Measurements from ENCODE around the gene NKAIN4.

Gene NKAIN4

DNA sequence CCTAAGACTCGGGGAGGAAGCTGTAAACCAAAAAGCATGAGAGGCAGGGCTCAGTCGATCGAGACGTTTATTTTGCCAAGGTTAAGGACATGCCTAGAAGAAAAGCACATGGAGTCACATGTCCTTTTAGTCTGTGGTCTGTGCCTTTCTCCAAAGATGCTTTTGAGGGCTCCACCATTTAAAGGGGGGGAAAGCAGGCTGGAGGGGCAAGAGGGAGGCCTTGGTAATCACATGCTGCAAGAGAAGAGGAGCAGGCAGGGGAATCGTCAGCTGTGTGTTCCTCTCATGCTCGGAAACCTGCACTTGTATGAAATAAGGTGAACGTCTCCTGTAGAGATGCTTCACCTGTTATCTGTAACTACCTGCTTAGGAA is 29.2 kb downstream of the NKAIN4 start:
- H3K79me2 ChIP-seq (ENCODE audit: control insufficient read depth, low read length) = no peaks in the 10 kb centered on the region
- H3K9me2 ChIP-seq (replicated peaks; ENCODE audit: control insufficient read depth, low read length) = no peaks in the 10 kb centered on the region
- no peaks in the 10 kb centered on the region for H3K4me1 ChIP-seq (ENCODE audit: control insufficient read depth, low read length)
- H3K36me3 ChIP-seq (ENCODE audit: control insufficient read depth, low read length) = no peaks in the 10 kb centered on the region
- H3F3A ChIP-seq (ENCODE audit: control insufficient read depth, insufficient read depth) = no peaks in the 10 kb centered on the region
- TF ChIP-seq EZH2phosphoT487 (IDR thresholded peaks at IDR 0.05; ENCODE audit: borderline replicate concordance, low read length) = no peak
- TF ChIP-seq, protein P1, sequence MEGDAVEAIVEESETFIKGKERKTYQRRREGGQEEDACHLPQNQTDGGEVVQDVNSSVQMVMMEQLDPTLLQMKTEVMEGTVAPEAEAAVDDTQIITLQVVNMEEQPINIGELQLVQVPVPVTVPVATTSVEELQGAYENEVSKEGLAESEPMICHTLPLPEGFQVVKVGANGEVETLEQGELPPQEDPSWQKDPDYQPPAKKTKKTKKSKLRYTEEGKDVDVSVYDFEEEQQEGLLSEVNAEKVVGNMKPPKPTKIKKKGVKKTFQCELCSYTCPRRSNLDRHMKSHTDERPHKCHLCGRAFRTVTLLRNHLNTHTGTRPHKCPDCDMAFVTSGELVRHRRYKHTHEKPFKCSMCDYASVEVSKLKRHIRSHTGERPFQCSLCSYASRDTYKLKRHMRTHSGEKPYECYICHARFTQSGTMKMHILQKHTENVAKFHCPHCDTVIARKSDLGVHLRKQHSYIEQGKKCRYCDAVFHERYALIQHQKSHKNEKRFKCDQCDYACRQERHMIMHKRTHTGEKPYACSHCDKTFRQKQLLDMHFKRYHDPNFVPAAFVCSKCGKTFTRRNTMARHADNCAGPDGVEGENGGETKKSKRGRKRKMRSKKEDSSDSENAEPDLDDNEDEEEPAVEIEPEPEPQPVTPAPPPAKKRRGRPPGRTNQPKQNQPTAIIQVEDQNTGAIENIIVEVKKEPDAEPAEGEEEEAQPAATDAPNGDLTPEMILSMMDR (IDR thresholded peaks at IDR 0.05; ENCODE audit: low read depth, low read length, poor library complexity, severe bottlenecking) = no peak
- H3K4me2 ChIP-seq (ENCODE audit: low read length) = no peak overlapping the region
- H4K20me1 ChIP-seq (ENCODE audit: control insufficient read depth, insufficient read depth, low read depth, low read length) = no peaks in the 10 kb centered on the region
- H3K27ac ChIP-seq (ENCODE audit: low read depth, low read length) = no peak overlapping the region
- H3K27me3 ChIP-seq (ENCODE audit: control insufficient read depth, low read length) = no peaks in the 10 kb centered on the region
- no peak overlapping the region for H3K4me3 ChIP-seq (ENCODE audit: low read length)
- no peaks in the 10 kb centered on the region for H3K9me3 ChIP-seq (ENCODE audit: control insufficient read depth, insufficient read depth, low read length)

GRCh38 chr20:63224412-63225081 is 29.7 kb downstream of the NKAIN4 start:
- Histone ChIP-seq H3K27me3 (ENCODE audit: control insufficient read depth, low read length) (no peaks in the 10 kb centered on the region), H4K20me1 (ENCODE audit: control insufficient read depth, insufficient read depth, low read depth, low read length) (no peaks in the 10 kb centered on the region), H3K4me1 (ENCODE audit: control insufficient read depth, low read length) (no peaks in the 10 kb centered on the region), H3K9me3 (ENCODE audit: control insufficient read depth, insufficient read depth, low read length) (no peaks in the 10 kb centered on the region), H3K79me2 (ENCODE audit: control insufficient read depth, low read length) (no peaks in the 10 kb centered on the region), H3K4me3 (ENCODE audit: low read length) (no peak overlapping the region), H3K9me2 (replicated peaks; ENCODE audit: control insufficient read depth, low read length) (no peaks in the 10 kb centered on the region), H3K36me3 (ENCODE audit: control insufficient read depth, low read length) (no peaks in the 10 kb centered on the region), H3F3A (ENCODE audit: control insufficient read depth, insufficient read depth) (no peaks in the 10 kb centered on the region), H3K27ac (ENCODE audit: low read depth, low read length) (no peak overlapping the region), H3K4me2 (ENCODE audit: low read length) (no peak overlapping the region)
- TF ChIP-seq, protein P1 (IDR thresholded peaks at IDR 0.05; ENCODE audit: low read depth, low read length, poor library complexity, severe bottlenecking) = no peak
- TF ChIP-seq EZH2phosphoT487 (IDR thresholded peaks at IDR 0.05; ENCODE audit: borderline replicate concordance, low read length) = no peak

- Histone ChIP-seq H4K20me1 (ENCODE audit: control insufficient read depth, insufficient read depth, low read depth, low read length) (no peaks in the 10 kb centered on the region), H3K4me1 (ENCODE audit: control insufficient read depth, low read length) (no peaks in the 10 kb centered on the region), H3K4me3 (ENCODE audit: low read length) (no peak overlapping the region), H3K27me3 (ENCODE audit: control insufficient read depth, low read length) (no peaks in the 10 kb centered on the region), H3K36me3 (ENCODE audit: control insufficient read depth, low read length) (no peaks in the 10 kb centered on the region), H3K9me2 (replicated peaks; ENCODE audit: control insufficient read depth, low read length) (no peaks in the 10 kb centered on the region), H3K27ac (ENCODE audit: low read depth, low read length) (no peak overlapping the region), H3F3A (ENCODE audit: control insufficient read depth, insufficient read depth) (no peaks in the 10 kb centered on the region), H3K79me2 (ENCODE audit: control insufficient read depth, low read length) (no peaks in the 10 kb centered on the region), H3K9me3 (ENCODE audit: control insufficient read depth, insufficient read depth, low read length) (no peaks in the 10 kb centered on the region), H3K4me2 (ENCODE audit: low read length) (no peak overlapping the region)
- TF ChIP-seq, protein P1 (IDR thresholded peaks at IDR 0.05; ENCODE audit: low read depth, low read length, poor library complexity, severe bottlenecking) = no peak
- no peak for TF ChIP-seq EZH2phosphoT487 (IDR thresholded peaks at IDR 0.05; ENCODE audit: borderline replicate concordance, low read length)
Measured at GRCh38 chr20:63223826-63224207, 30.4 kb downstream of the NKAIN4 start.

Data from DOHH2 (cell line).